ENCODE results near the gene ARHGAP18.

DNA sequence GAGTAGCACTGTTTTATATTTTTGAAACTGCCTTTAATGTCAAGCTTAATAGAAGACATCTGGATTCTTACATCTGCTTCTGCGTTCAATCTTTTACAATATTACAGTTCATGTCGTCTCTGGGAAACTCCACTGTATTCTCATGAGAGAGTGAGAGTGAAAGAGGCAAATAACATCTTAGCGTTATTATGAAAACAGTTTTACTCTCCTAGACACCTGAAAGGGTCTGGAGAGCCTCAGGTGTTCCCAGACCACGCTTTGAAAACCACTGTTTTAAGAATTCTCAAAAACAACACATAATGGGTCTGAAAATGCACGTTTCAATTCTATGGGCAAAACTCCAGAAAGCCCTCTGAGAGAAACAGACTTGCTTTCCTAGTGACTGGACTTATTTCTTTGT lies 63.3 kb downstream of the ARHGAP18 start:
- TF ChIP-seq POLR2A (IDR thresholded peaks at IDR 0.05; ENCODE audit: low read length) (no peak), GATA1 (IDR thresholded peaks at IDR 0.05; ENCODE audit: low read depth, low read length) (no peak)
